ENCODE data around the gene RRBP1.

DNA sequence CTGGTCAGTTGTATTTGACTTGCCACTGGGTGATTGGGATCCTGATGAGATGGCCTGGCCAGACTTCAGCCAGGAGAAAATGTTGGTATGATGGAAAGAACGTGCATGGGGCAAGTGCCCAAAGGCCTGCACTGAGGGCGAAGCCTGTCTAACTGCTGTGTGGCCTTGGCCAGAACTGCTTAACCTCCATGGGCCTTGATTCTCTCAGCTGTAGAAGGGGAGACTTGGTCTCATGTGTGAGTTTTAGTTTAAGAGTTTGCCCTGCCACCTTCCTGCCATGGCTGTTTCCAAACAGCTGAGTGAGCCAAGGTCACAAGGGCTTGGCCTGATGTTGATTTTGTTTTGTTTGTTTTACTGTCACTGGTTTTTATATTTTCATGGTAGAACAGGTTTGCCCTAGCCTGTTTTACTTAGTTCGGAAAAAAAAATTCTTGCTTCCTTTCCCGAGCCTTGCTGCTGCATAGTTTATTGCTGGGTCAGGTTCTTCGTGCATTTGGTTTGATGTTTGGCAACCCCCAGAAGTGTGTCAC lies 76.8 kb downstream of the RRBP1 start:
- TF ChIP-seq RFX5 (IDR thresholded peaks at IDR 0.05; ENCODE audit: low read depth, low read length) (no peak), CTCF (conservative IDR thresholded peaks at IDR 0.05; ENCODE audit: low read depth, low read length) (no peak), FOS (IDR thresholded peaks at IDR 0.05; ENCODE audit: low read depth, low read length) (no peak), POLR2A (IDR thresholded peaks at IDR 0.05; ENCODE audit: low read depth, low read length) (no peak), RAD21 (IDR thresholded peaks at IDR 0.05; ENCODE audit: low read length) (no peak), MAZ (IDR thresholded peaks at IDR 0.05; ENCODE audit: borderline replicate concordance, low read depth, low read length) (no peak), MAFK (IDR thresholded peaks at IDR 0.05; ENCODE audit: low read depth, low read length) (no peak), RCOR1 (IDR thresholded peaks at IDR 0.05; ENCODE audit: insufficient replicate concordance, low read length) (no peak), NFE2L2 (IDR thresholded peaks at IDR 0.05; ENCODE audit: low read depth, low read length) (no peak), CHD1 (IDR thresholded peaks at IDR 0.05; ENCODE audit: low read depth, low read length) (no peak), MXI1 (IDR thresholded peaks at IDR 0.05; ENCODE audit: borderline replicate concordance, low read depth, low read length) (no peak), SMC3 (IDR thresholded peaks at IDR 0.05; ENCODE audit: low read depth, low read length) (no peak)
- TF ChIP-seq, protein P1, sequence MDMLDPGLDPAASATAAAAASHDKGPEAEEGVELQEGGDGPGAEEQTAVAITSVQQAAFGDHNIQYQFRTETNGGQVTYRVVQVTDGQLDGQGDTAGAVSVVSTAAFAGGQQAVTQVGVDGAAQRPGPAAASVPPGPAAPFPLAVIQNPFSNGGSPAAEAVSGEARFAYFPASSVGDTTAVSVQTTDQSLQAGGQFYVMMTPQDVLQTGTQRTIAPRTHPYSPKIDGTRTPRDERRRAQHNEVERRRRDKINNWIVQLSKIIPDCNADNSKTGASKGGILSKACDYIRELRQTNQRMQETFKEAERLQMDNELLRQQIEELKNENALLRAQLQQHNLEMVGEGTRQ (IDR thresholded peaks at IDR 0.05; ENCODE audit: low read depth, low read length) = no peak
